ENCODE results near the gene MKX. TPM values are rescaled to one million over a fixed set of nuclear protein-coding genes. Genes with fewer than 3 reads are reported as not detected.

The MKX gene
- total and polyA plus RNA-seq, 2 donors (not counting 3 experiments of a cell fraction or from before 2014, with no cell fraction given) = not detected

GRCh38 chr10:27720529-27720928 is 25.1 kb downstream of the MKX start:
- H3K79me2 ChIP-seq (ENCODE audit: control insufficient read depth, insufficient read depth, low read length) = no peaks in the 10 kb centered on the region
- DNase-seq (ENCODE audit: low read depth, low spot score) = no peak
- intact Hi-C loops (cut with micrococcal nuclease) (no loop called here), dilution Hi-C loops (cut with MboI; ENCODE audit: extremely low pct_ligation_motif_present, low sequenced_read_pairs) (no loop called here)
- no peaks in the 10 kb centered on the region for H3K36me3 ChIP-seq (ENCODE audit: control insufficient read depth in 2 of 2, extremely low read depth in 1 of 2, insufficient read depth in 2 of 2, low read length in 2 of 2)
- no peak overlapping the region for H3K27ac ChIP-seq (ENCODE audit: insufficient read depth, low read depth, low read length)
- H3K4me3 ChIP-seq (replicated peaks in 1 of 3; ENCODE audit: insufficient read depth in 1 of 3, low read depth in 1 of 3, low read length in 3 of 3) = no peak overlapping the region
- peaks cover 1 to 8% of the 10 kb centered on the region in 2 experiments for H3K27me3 ChIP-seq (ENCODE audit: control insufficient read depth in 2 of 2, insufficient read depth in 2 of 2, low read length in 2 of 2)
- H3K9me1 ChIP-seq (replicated peaks; ENCODE audit: control insufficient read depth, extremely low read depth, insufficient read depth, low read length) = no peaks in the 10 kb centered on the region
- FAIRE-seq = no peak
- no peak overlapping the region for H3K4me2 ChIP-seq (ENCODE audit: insufficient read depth, low read length)
- H4K20me1 ChIP-seq (replicated peaks; ENCODE audit: control insufficient read depth, extremely low read depth, insufficient read depth, low read length) = no peaks in the 10 kb centered on the region
- H3K9me3 ChIP-seq (replicated peaks; ENCODE audit: control insufficient read depth, insufficient read depth, low read length) = no peaks in the 10 kb centered on the region
- H2AFZ ChIP-seq (ENCODE audit: low read depth, low read length) = no peak overlapping the region
- ChIA-PET POLR2A (no interaction called here), CTCF (interaction anchor here (0.7 to 1.1 kb wide), 3 partner anchors 16 to 691 kb away, joined by 3 read pairs; no protein-coding TSS in a partner anchor)
- no peak overlapping the region for H3K9ac ChIP-seq (replicated peaks; ENCODE audit: extremely low read depth, insufficient read depth, low read length)
- no peak for TF ChIP-seq POLR2AphosphoS5 (IDR thresholded peaks at IDR 0.05; ENCODE audit: insufficient read depth, low read depth, low read length)
- TF ChIP-seq POLR2A (IDR thresholded peaks at IDR 0.05; ENCODE audit: low read depth, low read length) = no peak
- TF ChIP-seq, protein P1, sequence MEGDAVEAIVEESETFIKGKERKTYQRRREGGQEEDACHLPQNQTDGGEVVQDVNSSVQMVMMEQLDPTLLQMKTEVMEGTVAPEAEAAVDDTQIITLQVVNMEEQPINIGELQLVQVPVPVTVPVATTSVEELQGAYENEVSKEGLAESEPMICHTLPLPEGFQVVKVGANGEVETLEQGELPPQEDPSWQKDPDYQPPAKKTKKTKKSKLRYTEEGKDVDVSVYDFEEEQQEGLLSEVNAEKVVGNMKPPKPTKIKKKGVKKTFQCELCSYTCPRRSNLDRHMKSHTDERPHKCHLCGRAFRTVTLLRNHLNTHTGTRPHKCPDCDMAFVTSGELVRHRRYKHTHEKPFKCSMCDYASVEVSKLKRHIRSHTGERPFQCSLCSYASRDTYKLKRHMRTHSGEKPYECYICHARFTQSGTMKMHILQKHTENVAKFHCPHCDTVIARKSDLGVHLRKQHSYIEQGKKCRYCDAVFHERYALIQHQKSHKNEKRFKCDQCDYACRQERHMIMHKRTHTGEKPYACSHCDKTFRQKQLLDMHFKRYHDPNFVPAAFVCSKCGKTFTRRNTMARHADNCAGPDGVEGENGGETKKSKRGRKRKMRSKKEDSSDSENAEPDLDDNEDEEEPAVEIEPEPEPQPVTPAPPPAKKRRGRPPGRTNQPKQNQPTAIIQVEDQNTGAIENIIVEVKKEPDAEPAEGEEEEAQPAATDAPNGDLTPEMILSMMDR (IDR thresholded peaks at IDR 0.05; ENCODE audit: extremely low read depth in 1 of 2, insufficient read depth in 1 of 2, low read depth in 1 of 2, low read length in 2 of 2) = no peak
- no peak for TF ChIP-seq GATA2 (IDR thresholded peaks at IDR 0.05; ENCODE audit: insufficient read depth, insufficient read length, low read depth, low read length)
- TF ChIP-seq MYC (IDR thresholded peaks at IDR 0.05; ENCODE audit: low read depth, low read length) = no peak
- no peak for TF ChIP-seq FOS (IDR thresholded peaks at IDR 0.05; ENCODE audit: borderline replicate concordance, insufficient read depth, low read length)
- no peak for TF ChIP-seq EZH2 (IDR thresholded peaks at IDR 0.05; ENCODE audit: borderline replicate concordance, low read depth, low read length, severe bottlenecking)
- no peak for TF ChIP-seq MAX (IDR thresholded peaks at IDR 0.05; ENCODE audit: insufficient read depth, insufficient read length)
- no peak for TF ChIP-seq JUN (IDR thresholded peaks at IDR 0.05; ENCODE audit: borderline replicate concordance, insufficient read depth, insufficient read length, low read depth)
- H3K4me1 ChIP-seq (ENCODE audit: control insufficient read depth, extremely low read depth, insufficient read depth, low read length) = no peaks in the 10 kb centered on the region
- BruUV-seq (replicated peaks) = no TSS peak

Data from endothelial cell of umbilical vein (primary cell).